Activated T-cell treated with anti-CD3 and anti-CD28 coated beads for 48 hours (primary cell): ENCODE measurements around the gene SLC12A4.
"Not testable (repeated sequence)": the region's sequence is repeated elsewhere in the genome, so short reads cannot be mapped to it uniquely, and the experiment has no call there.

Source experiments
- DNase-seq: peaks from one replicate; pipeline ENCODE4 v3.0.0-alpha.2; 2020; ENCODE audit warnings: low read depth

SLC12A4 gene

DNA sequence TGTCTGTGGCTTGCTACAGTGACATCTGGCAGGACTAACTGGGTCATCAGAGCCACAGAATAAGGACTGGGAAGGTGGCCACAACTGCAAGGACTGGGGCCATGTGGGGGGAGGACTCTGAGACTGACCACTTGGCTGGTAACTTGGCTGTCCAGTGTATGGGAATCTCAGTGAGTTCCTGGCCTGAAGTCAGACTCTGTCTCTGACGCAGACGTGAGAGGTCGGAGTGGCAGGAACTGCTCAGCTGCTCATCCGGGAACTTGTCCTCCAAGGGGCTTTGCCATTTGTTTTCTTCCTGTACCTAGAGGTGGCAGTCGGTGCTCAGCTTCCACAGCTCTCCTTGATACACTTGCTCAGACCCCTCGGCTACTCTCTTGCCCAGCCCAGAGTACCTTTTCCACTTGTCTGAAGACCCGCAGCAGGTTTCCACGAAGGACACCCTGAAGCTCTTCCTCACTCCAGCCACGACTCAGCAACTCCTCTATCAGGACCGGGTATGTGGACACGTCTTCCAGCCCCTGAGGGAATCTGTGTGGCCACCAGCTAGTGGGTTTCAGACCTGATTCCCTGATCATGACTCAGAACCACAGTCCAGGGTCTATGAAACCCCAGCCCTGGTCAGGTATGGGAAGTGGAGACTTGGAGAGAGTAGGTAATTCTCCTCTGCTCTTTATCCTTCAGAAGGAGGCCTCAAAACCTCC, 19.2 kb upstream of the SLC12A4 start:
- DNase-seq = no peak

DNA sequence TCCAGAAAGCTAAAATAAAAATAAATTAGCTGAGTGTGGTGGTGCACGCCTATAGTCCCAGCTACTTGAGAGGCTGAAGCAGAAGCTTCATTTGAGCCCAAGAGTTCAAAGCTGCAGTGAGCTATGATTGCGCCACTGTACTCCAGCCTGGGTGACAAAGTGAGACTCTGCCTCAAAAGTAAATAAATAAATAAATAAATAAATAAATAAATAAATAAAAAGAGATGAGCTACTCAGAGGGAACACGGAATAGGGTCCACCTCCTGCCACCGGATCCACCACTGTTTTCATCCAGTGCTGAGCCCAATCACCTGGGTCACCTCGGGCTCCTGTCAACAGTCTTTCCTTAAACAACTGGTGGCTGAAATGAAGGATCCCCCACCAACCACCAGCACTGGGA, 18.5 kb upstream of the SLC12A4 start:
- no peak for DNase-seq

DNA sequence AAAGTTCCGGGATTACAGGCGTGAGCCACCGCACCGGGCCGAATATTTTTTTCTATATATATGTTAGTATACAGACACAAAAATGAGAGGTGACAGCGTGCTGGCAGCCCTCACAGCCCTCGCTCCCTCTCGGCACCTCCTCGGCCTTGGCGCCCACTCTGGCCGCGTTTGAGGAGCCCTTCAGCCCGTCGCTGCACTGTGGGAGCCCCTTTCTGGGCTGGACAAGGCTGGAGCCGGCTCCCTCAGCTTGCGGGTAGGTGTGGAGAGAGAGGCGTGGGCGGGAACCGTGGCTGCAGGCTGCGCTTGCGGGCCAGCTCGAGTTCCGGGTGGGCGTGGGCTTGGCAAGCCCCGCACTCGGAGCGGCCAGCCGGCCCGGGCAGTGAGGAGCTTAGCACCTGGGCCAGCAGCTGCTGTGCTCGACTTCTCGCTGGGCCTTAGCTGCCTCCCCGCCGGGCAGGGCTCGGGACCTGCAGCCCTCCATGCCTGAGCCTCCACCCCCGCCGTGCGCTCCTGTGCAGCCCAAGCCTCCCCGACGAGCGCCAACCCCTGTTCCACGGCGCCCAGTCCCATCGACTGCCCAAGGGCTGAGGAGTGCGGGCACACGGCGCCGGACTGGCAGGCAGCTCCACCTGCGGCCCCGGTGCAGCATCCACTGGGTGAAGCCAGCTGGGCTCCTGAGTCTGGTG, 13.7 kb upstream of the SLC12A4 start:
- no peak for DNase-seq

GRCh38 chr16:67979955-67980678, 11.7 kb upstream of the SLC12A4 start, which contains the start of gene DPEP3:
TSS of gene DPEP3 (minus strand) at chr16:67980499. CDS start at chr16:67980380, 119 bp downstream.
- DNase-seq = no peak

- no peak for DNase-seq
Measured at GRCh38 chr16:67977469-67978227, 9.2 kb upstream of the SLC12A4 start.

GRCh38 chr16:67977005-67977404, 8.6 kb upstream of the SLC12A4 start:
- DNase-seq = no peak

DNA sequence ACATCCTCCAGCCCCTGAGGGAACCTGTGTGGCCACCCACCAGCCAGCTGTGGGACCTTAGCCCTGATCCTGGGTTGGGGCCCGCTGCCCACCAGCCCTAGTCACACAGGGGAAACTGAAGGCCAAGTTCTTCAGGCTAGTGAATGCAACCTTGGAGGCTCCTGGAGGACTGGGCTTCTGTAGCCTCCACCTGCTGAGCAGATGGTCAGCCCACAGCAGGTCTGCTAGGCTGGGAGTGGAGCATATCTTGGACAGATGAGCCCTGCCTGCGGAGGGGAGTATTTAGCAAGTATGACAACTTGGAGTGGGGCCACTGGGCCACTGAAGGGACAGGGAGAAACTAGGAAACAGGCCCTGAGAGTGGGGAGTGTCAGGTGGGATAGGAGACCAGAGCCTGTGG, 7.8 kb upstream of the SLC12A4 start:
- no peak for DNase-seq

GRCh38 chr16:67975321-67976105, 7.1 kb upstream of the SLC12A4 start:
- DNase-seq = no peak

DNA sequence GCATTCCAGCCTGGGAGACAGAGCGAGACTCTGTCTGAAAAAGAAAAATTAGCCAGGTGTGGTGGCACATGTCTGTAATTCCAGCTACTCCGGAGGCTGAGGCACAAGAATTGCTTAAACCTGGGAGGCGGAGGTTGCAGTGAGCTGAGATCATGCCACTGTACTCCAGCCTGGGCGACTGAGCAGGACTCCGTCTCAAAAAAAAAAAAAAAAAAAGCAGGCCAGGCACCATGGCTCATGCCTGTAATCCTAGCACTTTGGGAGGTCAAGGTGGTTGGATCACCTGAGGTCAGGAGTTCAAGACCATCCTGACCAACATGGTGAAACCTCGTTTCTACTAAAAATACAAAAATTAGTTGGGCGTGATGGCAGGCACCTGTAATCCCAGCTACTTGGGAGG, 3.8 kb upstream of the SLC12A4 start:
- not testable (repeated sequence) for DNase-seq

GRCh38 chr16:67971111-67971510, 2.7 kb upstream of the SLC12A4 start:
- no peak for DNase-seq

GRCh38 chr16:67969254-67970039, 1.0 kb upstream of the SLC12A4 start:
- no peak for DNase-seq

- DNase-seq = peak; percentile 27
Measured at GRCh38 chr16:67967958-67968399, 458 bp downstream of the SLC12A4 start.

- no peak for DNase-seq
Measured at GRCh38 chr16:67967183-67967957, 1.1 kb downstream of the SLC12A4 start.

DNA sequence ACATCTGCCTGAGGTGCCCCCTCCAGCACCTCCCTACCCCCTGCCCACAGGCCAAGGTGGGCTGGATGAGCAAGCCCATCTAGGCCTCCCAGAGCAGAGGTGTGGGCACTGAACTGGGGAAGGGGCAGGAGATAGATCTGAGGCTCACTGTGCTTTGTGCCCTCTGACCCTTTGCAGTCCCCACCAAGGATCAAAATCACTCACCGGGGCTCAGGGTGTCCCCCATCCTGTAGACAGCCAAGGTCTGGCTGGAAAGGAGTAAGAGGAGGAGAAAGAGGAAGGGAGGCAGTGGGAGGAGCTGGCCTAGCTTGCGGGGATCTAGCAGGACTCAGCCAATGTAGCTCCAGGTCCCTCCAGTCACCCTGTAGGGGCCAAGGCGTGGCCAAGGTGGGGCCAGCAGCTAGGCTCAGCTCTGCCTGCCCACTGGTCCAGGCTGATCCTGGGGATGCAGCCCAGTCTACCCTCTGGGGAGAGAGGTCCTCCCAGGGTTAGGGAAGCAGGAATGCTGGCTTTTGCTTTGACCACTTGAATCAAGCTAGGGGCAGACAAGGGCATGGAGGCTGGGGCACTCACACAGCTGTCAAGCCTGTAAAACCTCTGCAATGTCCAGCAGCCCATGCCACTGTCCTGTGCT, 1.8 kb downstream of the SLC12A4 start:
- DNase-seq = no peak

DNA sequence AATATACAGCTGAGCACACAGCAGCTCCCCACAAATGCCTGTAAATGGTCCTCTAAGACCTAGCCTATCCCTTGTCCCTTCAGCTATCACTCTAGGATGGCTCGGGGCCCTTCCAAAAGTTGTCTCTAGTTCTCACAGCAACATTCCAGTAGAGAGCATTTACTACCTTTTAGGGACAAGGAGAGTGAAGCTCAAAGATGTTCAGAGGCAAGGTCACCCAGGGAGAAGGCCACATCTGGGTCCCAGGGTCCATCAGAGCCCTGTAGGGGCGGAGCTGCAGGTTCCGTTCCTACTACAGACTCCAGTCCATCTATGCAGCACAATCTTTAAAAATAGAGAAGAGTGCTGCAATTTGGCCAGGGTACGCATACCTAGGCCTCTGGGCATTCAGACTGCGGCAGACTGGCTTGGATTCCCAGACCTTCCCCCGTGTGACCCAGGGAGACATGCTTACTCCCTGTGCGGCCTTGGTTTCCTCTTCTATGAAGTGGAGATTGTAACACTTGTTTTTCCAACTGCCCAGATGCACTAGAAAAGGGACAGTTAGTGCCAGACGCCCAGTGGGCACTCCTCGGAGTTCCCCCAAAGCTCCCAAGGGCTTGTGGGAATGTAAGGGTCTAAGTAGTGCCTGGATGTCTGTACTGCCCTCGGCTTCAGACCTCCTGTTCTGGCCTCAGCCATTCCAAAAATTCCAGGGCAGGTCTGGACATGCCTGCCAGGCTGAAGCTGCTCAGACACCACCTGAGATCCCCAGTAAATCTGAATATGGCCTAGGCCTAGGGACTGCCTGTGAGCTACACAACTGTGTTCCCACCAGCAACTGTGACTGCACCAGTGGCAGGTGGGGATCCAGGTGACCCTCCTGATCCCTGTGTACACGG, 2.5 kb downstream of the SLC12A4 start:
- no peak for DNase-seq

- no peak for DNase-seq
Measured at GRCh38 chr16:67964477-67965131, 3.8 kb downstream of the SLC12A4 start.

GRCh38 chr16:67963662-67964321, 4.6 kb downstream of the SLC12A4 start:
- DNase-seq = no peak
